Body of pancreas (tissue), 4 donors: ENCODE measurements around the gene HS1BP3.

Source experiments
- POLR2A ChIP-seq, 3 donors: fragments of 450-650 bp; IDR thresholded peaks; one replicate each; pipeline ENCODE4 v1.6.1; 2016; ENCODE audit warnings: antibody characterized with exemption in 3 of 3, mild to moderate bottlenecking in 2 of 3
- TF ChIP-seq, protein P1 (sequence below), 7 experiments: fragments of 450-650 bp in 4 of 7; fragments of 200-600 bp in 3 of 7; sonication (generic) in 3 of 7; IDR thresholded peaks; one replicate each; pipeline ENCODE4 v1.5.1; 2016 to 2019; ENCODE audit warnings: antibody characterized with exemption in 7 of 7

DNA sequence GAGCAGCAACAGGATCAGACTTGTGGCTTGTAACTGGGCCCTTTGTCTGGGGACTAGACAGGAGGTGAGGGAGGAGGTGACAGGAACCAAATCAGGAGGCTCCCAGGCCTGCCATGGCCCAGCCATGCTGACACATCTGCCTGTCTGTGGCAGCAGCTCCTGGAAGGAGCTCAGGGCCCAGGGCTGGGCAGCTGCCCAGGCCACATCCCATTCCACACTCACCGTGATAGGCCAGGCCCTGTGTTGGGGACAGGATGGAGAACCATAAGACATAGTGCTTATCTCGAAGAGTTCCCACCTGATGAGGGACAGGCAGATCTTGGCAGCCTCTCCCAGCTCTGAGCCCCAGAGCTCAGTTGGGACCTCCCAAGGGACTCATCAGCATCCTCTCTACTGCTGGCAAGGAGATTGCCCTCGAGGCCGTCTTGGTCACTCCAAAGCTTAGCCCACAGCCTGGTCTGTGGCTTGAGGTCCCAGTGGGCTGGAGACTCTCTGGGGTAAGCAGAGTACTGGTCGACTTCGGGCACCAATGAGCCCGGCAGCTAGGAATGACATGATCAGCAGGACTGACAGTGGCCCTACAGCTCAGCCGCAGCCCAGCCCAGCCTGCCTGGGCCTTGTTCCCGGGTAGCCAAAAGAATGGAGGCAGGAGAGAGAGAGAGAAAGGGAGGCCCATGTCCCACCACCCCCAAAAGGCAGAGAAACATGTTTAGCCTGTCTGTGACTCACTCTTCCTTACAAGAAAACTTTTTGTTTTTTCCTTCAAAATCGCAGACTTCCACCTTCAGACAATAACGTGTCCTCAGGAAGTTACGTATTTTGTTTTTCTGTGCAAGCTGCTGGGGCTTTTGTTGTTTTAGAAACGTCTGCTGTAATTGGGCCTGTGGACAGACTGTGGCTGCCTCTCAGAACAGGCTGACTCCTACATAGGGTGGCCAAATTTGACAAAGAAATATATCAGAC is 82.1 kb downstream of the HS1BP3 start:
- TF ChIP-seq, protein P1, sequence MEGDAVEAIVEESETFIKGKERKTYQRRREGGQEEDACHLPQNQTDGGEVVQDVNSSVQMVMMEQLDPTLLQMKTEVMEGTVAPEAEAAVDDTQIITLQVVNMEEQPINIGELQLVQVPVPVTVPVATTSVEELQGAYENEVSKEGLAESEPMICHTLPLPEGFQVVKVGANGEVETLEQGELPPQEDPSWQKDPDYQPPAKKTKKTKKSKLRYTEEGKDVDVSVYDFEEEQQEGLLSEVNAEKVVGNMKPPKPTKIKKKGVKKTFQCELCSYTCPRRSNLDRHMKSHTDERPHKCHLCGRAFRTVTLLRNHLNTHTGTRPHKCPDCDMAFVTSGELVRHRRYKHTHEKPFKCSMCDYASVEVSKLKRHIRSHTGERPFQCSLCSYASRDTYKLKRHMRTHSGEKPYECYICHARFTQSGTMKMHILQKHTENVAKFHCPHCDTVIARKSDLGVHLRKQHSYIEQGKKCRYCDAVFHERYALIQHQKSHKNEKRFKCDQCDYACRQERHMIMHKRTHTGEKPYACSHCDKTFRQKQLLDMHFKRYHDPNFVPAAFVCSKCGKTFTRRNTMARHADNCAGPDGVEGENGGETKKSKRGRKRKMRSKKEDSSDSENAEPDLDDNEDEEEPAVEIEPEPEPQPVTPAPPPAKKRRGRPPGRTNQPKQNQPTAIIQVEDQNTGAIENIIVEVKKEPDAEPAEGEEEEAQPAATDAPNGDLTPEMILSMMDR (IDR thresholded peaks at IDR 0.05): no peak
- TF ChIP-seq POLR2A (IDR thresholded peaks at IDR 0.05): no peak
